Uterus (tissue), 4 donors: Measurements from ENCODE around the gene RPLP2. TPM values are rescaled to one million over a fixed set of nuclear protein-coding genes. Genes with fewer than 3 reads are reported as not detected.
A peak's percentile ranks its signal among the peaks of the same experiment; 100 is the strongest.

Source experiments
- DNase-seq, 2 donors: peaks; one replicate each; pipeline ENCODE4 v3.0.0-alpha.2; 2019 to 2020
- H3K27ac ChIP-seq, 2 donors: fragments of 200-600 bp; sonication (generic); 1 replicate in 1 of 2; 2 replicates in 1 of 2; pipeline ENCODE4 v1.5.1; 2016 to 2018
- H3K27me3 ChIP-seq, 2 donors: fragments of 200-600 bp; sonication (generic); one replicate each; pipeline ENCODE4 v1.5.1; 2018 to 2019; ENCODE audit warnings: control low read depth in 1 of 2
- H3K36me3 ChIP-seq, 2 donors: fragments of 200-600 bp; sonication (generic); one replicate each; pipeline ENCODE4 v1.5.1; 2019; ENCODE audit warnings: control low read depth in 1 of 2
- H3K4me1 ChIP-seq, 2 donors: fragments of 200-600 bp; sonication (generic); one replicate each; pipeline ENCODE4 v1.5.1; 2018 to 2019; ENCODE audit warnings: control low read depth in 1 of 2
- H3K4me3 ChIP-seq, 2 donors: fragments of 200-600 bp; sonication (generic); 1 replicate in 1 of 2; 2 replicates in 1 of 2; pipeline ENCODE4 v1.5.1; 2018 to 2019; ENCODE audit warnings: mild to moderate bottlenecking in 1 of 2
- H3K9me3 ChIP-seq, 2 donors: fragments of 200-600 bp; sonication (generic); one replicate each; pipeline ENCODE4 v1.5.1; 2019; ENCODE audit warnings: control low read depth in 1 of 2
- CTCF ChIP-seq, 4 experiments: fragments of 200-600 bp in 2 of 4; fragments of 450-650 bp in 2 of 4; sonication (generic) in 2 of 4; IDR thresholded peaks; one replicate each; pipeline ENCODE4 v1.5.1; 2016 to 2019; ENCODE audit warnings: antibody characterized with exemption in 4 of 4, mild to moderate bottlenecking in 2 of 4, moderate library complexity in 1 of 4
- POLR2A ChIP-seq, 2 donors: fragments of 450-650 bp; IDR thresholded peaks; one replicate each; pipeline ENCODE4 v1.6.1; 2016; ENCODE audit warnings: antibody characterized with exemption in 2 of 2, mild to moderate bottlenecking in 1 of 2, moderate library complexity in 1 of 2
- intact Hi-C: fragments of 100-400 bp; cut with DNase I; formaldehyde crosslinking; loops from one replicate; pipeline ENCODE4 v1.15.1; 2023; ENCODE audit warnings: low total_unique reads
- total RNA-seq, 4 donors: library from RNA; depleted of rRNA in 3 of 4; stranded (reverse); fragments of >200 nt in 3 of 4; gene quantifications; one replicate each; pipeline versions ENCODE4 v1.1.0 to v1.2.4, GENCODE V29; 2014 to 2023
- donor health status: DM: yes; HTN: yes; CAD: no.

Gene RPLP2
- total RNA-seq, 4 donors from 2014 or later: 100 to 1,968 (median 496) TPM

- intact Hi-C loops: no loop called here
- H3K4me1 ChIP-seq: peaks cover 10 to 36% of the 10 kb centered on the region in 2 donors
- peak overlapping the region; percentile 51 to 69 for H3K27ac ChIP-seq
- no peaks in the 10 kb centered on the region for H3K36me3 ChIP-seq
- peak in 1 of 2 donors; percentile 66 for DNase-seq
- H3K4me3 ChIP-seq: peak overlapping the region; percentile 30 to 40
- no peaks in the 10 kb centered on the region for H3K27me3 ChIP-seq
- TF ChIP-seq POLR2A (IDR thresholded peaks at IDR 0.05): no peak
- TF ChIP-seq CTCF (IDR thresholded peaks at IDR 0.05): no peak
- H3K9me3 ChIP-seq: no peaks in the 10 kb centered on the region
These were observed 39.5 kb downstream of the RPLP2 start for GRCh38 chr11:849104-849824.

- H3K4me1 ChIP-seq: peaks cover 10 to 32% of the 10 kb centered on the region in 2 donors
These were observed 40.4 kb downstream of the RPLP2 start for GRCh38 chr11:849951-850774.

DNA sequence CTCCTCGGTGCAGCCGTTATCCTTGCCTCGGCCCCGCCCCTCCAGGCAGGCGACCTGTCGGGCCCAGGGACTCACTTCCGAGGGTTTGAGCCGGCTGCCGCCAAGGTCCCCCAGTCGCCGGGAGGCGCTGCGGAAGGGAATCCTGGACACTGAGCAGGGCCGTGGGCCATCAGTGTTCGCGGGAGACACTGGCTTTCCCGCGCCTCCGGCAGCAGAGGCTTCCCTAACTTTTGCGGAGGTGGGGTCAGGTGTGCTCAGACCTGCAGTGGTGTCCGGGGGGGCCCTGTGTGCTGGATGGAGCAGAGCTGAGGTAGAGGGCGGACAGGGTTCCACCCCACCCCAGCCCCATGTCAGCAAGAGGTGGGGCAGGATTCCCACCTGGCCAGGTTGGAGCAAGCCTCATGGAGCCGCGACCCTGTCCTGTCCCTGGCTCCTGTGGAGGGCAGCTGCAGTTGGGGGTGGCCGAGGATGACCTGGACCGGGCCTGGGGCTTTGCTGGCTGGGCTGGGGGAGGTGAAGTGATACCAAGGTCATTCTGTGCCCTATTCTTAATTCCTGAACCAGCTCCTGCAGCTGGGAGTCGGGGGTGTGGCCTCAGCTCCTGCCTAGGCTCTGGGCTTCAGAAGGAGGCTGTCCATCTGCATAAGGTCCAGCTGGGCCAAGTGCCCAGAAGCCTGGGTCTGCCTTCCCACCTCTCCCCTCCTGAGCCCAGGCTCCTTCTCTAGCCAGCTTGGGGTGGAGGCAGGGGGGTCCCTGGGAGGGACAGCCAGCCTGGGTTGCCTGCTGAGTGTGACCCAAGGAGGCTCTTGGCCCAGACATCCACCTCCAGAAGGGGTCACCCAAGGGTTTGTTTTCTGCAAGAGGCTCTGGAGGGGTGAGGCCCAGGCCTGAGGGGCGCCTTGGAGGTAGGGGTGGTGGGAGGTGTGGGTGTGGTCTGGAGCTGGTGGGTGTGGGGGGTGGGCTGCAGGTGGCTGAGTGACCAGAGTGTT, 41.3 kb downstream of the RPLP2 start:
- no peak for TF ChIP-seq POLR2A (IDR thresholded peaks at IDR 0.05)
- peak in 1 of 4 experiments; percentile 3 for TF ChIP-seq CTCF (IDR thresholded peaks at IDR 0.05)
- H3K27me3 ChIP-seq: no peaks in the 10 kb centered on the region
- intact Hi-C loops: no loop called here
- H3K36me3 ChIP-seq: no peaks in the 10 kb centered on the region
- H3K4me3 ChIP-seq: no peak overlapping the region
- H3K27ac ChIP-seq: no peak overlapping the region
- DNase-seq: no peak
- no peaks in the 10 kb centered on the region for H3K9me3 ChIP-seq
- H3K4me1 ChIP-seq: peaks cover 10 to 24% of the 10 kb centered on the region in 2 donors

More at GRCh38 chr11:849951-850774, 40.4 kb downstream of the RPLP2 start:
- no peak for TF ChIP-seq CTCF (IDR thresholded peaks at IDR 0.05)
- TF ChIP-seq POLR2A (IDR thresholded peaks at IDR 0.05): no peak
- no peaks in the 10 kb centered on the region for H3K27me3 ChIP-seq
- H3K36me3 ChIP-seq: no peaks in the 10 kb centered on the region
- peak overlapping the region; percentile 51 to 53 for H3K27ac ChIP-seq
- intact Hi-C loops: no loop called here
- no peak for DNase-seq
- peak overlapping the region; percentile 27 to 30 for H3K4me3 ChIP-seq
- H3K9me3 ChIP-seq: no peaks in the 10 kb centered on the region

- Histone ChIP-seq H3K36me3 (no peaks in the 10 kb centered on the region), H3K4me1 (peaks cover 10 to 24% of the 10 kb centered on the region in 2 donors), H3K27me3 (no peaks in the 10 kb centered on the region), H3K4me3 (no peak overlapping the region), H3K9me3 (no peaks in the 10 kb centered on the region), H3K27ac (no peak overlapping the region)
- intact Hi-C loops: no loop called here
- DNase-seq: no peak
- no peak for TF ChIP-seq CTCF (IDR thresholded peaks at IDR 0.05)
- TF ChIP-seq POLR2A (IDR thresholded peaks at IDR 0.05): no peak
These were observed 43.0 kb downstream of the RPLP2 start for GRCh38 chr11:852762-853161.
